ENCODE data around the gene PEX11G. TPM values are rescaled to one million over a fixed set of nuclear protein-coding genes. Genes with fewer than 3 reads are reported as not detected.

Gene PEX11G
- polyA plus RNA-seq, 1 donor from 2014 or later: 1.3 TPM

DNA sequence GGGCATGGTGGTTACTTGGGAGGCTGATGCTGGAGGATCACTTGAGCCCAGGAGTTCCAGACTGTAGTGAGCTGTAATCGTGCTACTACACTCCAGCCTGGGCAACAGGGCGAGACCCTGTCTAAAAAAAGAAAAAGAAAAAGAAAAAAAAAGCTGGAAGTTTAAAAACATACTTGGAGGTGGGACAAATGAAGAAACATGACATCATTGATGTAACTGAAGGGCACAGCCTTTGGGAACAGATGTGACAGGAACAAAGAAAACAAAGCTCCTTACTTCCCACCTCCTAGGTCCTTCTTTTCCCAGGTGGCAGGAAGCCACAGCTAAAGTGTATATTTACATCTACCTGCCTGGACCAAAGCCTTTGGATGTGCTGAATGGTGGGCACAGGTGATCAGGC lies 1.9 kb downstream of the PEX11G start:
- Histone ChIP-seq H4K20me1 (ENCODE audit: insufficient read depth) (no peaks in the 10 kb centered on the region), H3K9me2 (ENCODE audit: insufficient read depth, low read length) (no peaks in the 10 kb centered on the region), H2AFZ (ENCODE audit: low read depth, low read length) (no peak overlapping the region), H3K4me3 (ENCODE audit: low read length) (no peak overlapping the region), H3K27me3 (ENCODE audit: insufficient read depth, low read depth, low read length) (no peaks in the 10 kb centered on the region), H3K9me3 (ENCODE audit: low read length) (no peaks in the 10 kb centered on the region), H3K9ac (ENCODE audit: low read length) (no peak overlapping the region), H3K4me2 (ENCODE audit: low read length) (no peak overlapping the region), H3K27ac (ENCODE audit: low read length) (no peak overlapping the region), H3F3A (ENCODE audit: insufficient read depth, low read length, poor library complexity, severe bottlenecking) (no peaks in the 10 kb centered on the region), H3K79me2 (replicated peaks; ENCODE audit: insufficient read depth, low read length) (no peaks in the 10 kb centered on the region), H3K36me3 (ENCODE audit: insufficient read depth, low read length) (no peaks in the 10 kb centered on the region)
- TF ChIP-seq, protein P1, sequence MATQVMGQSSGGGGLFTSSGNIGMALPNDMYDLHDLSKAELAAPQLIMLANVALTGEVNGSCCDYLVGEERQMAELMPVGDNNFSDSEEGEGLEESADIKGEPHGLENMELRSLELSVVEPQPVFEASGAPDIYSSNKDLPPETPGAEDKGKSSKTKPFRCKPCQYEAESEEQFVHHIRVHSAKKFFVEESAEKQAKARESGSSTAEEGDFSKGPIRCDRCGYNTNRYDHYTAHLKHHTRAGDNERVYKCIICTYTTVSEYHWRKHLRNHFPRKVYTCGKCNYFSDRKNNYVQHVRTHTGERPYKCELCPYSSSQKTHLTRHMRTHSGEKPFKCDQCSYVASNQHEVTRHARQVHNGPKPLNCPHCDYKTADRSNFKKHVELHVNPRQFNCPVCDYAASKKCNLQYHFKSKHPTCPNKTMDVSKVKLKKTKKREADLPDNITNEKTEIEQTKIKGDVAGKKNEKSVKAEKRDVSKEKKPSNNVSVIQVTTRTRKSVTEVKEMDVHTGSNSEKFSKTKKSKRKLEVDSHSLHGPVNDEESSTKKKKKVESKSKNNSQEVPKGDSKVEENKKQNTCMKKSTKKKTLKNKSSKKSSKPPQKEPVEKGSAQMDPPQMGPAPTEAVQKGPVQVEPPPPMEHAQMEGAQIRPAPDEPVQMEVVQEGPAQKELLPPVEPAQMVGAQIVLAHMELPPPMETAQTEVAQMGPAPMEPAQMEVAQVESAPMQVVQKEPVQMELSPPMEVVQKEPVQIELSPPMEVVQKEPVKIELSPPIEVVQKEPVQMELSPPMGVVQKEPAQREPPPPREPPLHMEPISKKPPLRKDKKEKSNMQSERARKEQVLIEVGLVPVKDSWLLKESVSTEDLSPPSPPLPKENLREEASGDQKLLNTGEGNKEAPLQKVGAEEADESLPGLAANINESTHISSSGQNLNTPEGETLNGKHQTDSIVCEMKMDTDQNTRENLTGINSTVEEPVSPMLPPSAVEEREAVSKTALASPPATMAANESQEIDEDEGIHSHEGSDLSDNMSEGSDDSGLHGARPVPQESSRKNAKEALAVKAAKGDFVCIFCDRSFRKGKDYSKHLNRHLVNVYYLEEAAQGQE (IDR thresholded peaks at IDR 0.05; ENCODE audit: borderline replicate concordance): no peak
- TF ChIP-seq RAD21 (conservative IDR thresholded peaks at IDR 0.05): no peak
- no peak for TF ChIP-seq TAF1 (IDR thresholded peaks at IDR 0.05; ENCODE audit: low read depth)
- TF ChIP-seq SMC3 (conservative IDR thresholded peaks at IDR 0.05; ENCODE audit: poor library complexity): no peak
- TF ChIP-seq, protein P2, sequence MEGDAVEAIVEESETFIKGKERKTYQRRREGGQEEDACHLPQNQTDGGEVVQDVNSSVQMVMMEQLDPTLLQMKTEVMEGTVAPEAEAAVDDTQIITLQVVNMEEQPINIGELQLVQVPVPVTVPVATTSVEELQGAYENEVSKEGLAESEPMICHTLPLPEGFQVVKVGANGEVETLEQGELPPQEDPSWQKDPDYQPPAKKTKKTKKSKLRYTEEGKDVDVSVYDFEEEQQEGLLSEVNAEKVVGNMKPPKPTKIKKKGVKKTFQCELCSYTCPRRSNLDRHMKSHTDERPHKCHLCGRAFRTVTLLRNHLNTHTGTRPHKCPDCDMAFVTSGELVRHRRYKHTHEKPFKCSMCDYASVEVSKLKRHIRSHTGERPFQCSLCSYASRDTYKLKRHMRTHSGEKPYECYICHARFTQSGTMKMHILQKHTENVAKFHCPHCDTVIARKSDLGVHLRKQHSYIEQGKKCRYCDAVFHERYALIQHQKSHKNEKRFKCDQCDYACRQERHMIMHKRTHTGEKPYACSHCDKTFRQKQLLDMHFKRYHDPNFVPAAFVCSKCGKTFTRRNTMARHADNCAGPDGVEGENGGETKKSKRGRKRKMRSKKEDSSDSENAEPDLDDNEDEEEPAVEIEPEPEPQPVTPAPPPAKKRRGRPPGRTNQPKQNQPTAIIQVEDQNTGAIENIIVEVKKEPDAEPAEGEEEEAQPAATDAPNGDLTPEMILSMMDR (IDR thresholded peaks at IDR 0.05; ENCODE audit: poor library complexity, severe bottlenecking): no peak
- TF ChIP-seq EZH2 (IDR thresholded peaks at IDR 0.05; ENCODE audit: borderline replicate concordance, insufficient read depth, low read length, poor library complexity, severe bottlenecking): no peak
- TF ChIP-seq MXI1 (conservative IDR thresholded peaks at IDR 0.05; ENCODE audit: poor library complexity, severe bottlenecking): no peak
- no peak for TF ChIP-seq EP300 (conservative IDR thresholded peaks at IDR 0.05; ENCODE audit: poor library complexity, severe bottlenecking)
- TF ChIP-seq POLR2AphosphoS5 (IDR thresholded peaks at IDR 0.05): no peak

DNA sequence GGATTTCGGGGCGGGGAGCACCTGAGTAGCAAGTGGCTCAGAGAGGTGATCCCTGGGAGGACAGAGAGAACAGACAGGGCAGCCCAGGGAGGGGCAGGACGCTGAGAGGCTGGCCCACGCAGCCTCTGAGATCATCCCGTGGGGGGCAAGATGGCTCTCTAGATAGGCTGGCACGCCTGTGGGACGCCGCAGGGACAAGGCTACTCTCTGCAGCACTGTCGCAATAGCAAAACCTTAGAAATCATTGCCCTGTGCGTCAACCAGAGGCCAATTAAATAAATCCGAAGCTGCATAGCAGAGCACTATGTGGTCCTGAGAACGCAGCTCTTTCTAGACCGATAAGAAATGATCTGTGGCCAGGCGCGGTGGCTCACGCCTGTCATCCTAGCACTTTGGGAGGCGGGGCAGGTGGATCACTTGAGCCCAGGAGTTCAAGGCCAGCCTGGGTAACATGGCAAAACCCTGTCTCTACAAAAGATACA lies 5.1 kb downstream of the PEX11G start:
- H3K9me3 ChIP-seq (ENCODE audit: low read length): no peaks in the 10 kb centered on the region
- no peak overlapping the region for H2AFZ ChIP-seq (ENCODE audit: low read depth, low read length)
- H3K9me2 ChIP-seq (ENCODE audit: insufficient read depth, low read length): no peaks in the 10 kb centered on the region
- TF ChIP-seq, protein P2 (IDR thresholded peaks at IDR 0.05; ENCODE audit: poor library complexity, severe bottlenecking): no peak
- TF ChIP-seq EZH2 (IDR thresholded peaks at IDR 0.05; ENCODE audit: borderline replicate concordance, insufficient read depth, low read length, poor library complexity, severe bottlenecking): no peak
- TF ChIP-seq MXI1 (conservative IDR thresholded peaks at IDR 0.05; ENCODE audit: poor library complexity, severe bottlenecking): no peak
- H3K4me2 ChIP-seq (ENCODE audit: low read length): no peak overlapping the region
- no peak overlapping the region for H3K4me3 ChIP-seq (ENCODE audit: low read length)
- no peaks in the 10 kb centered on the region for H4K20me1 ChIP-seq (ENCODE audit: insufficient read depth)
- H3K27me3 ChIP-seq (ENCODE audit: insufficient read depth, low read depth, low read length): no peaks in the 10 kb centered on the region
- no peak overlapping the region for H3K27ac ChIP-seq (ENCODE audit: low read length)
- no peak overlapping the region for H3K9ac ChIP-seq (ENCODE audit: low read length)
- no peaks in the 10 kb centered on the region for H3K79me2 ChIP-seq (replicated peaks; ENCODE audit: insufficient read depth, low read length)
- H3K36me3 ChIP-seq (ENCODE audit: insufficient read depth, low read length): no peaks in the 10 kb centered on the region
- H3F3A ChIP-seq (ENCODE audit: insufficient read depth, low read length, poor library complexity, severe bottlenecking): no peaks in the 10 kb centered on the region
